AG20443 (cell line): ENCODE data around the gene MED22.
"Not testable (repeated sequence)": the region's sequence is repeated elsewhere in the genome, so short reads cannot be mapped to it uniquely, and the experiment has no call there.

Experiments used
- DNase-seq: peaks from one replicate; pipeline ENCODE4 v3.0.0; 2012; ENCODE audit warnings: low spot score, mixed read lengths

MED22 gene

GRCh38 chr9:133304477-133305377 is 43.2 kb downstream of the MED22 start:
- no peak for DNase-seq

GRCh38 chr9:133304158-133304470 is 43.8 kb downstream of the MED22 start:
- DNase-seq = no peak

GRCh38 chr9:133303266-133304157 is 44.4 kb downstream of the MED22 start:
- no peak for DNase-seq

- no peak for DNase-seq
These were observed 46.4 kb downstream of the MED22 start for GRCh38 chr9:133301253-133302230.

- DNase-seq = not testable (repeated sequence)
These were observed 47.9 kb downstream of the MED22 start for GRCh38 chr9:133299996-133300395.

GRCh38 chr9:133294257-133294656 is 53.7 kb downstream of the MED22 start:
- no peak for DNase-seq

- DNase-seq = no peak
These were observed 57.1 kb downstream of the MED22 start for GRCh38 chr9:133290751-133291302.
